Thyroid gland (tissue), 4 donors: ENCODE measurements around the gene LONRF3. TPM values are rescaled to one million over a fixed set of nuclear protein-coding genes. Genes with fewer than 3 reads are reported as not detected.

Experiments used
- DNase-seq, 2 donors: peaks; one replicate each; pipeline ENCODE4 v3.0.0-alpha.2; 2019
- H3K27ac ChIP-seq, 3 donors: fragments of 200-600 bp; sonication (generic); 1 replicate in 2 of 3; 2 replicates in 1 of 3; pipeline ENCODE4 v1.5.1; 2016 to 2019; ENCODE audit warnings: mild to moderate bottlenecking in 1 of 3, moderate library complexity in 1 of 3
- H3K27me3 ChIP-seq: fragments of 200-600 bp; sonication (generic); one replicate; pipeline ENCODE4 v1.5.1; 2019
- H3K36me3 ChIP-seq, 2 donors: fragments of 200-600 bp; sonication (generic); one replicate each; pipeline ENCODE4 v1.5.1; 2016 to 2019
- H3K4me1 ChIP-seq, 2 donors: fragments of 200-600 bp; sonication (generic); one replicate each; pipeline ENCODE4 v1.5.1; 2017 to 2019
- H3K4me3 ChIP-seq, 3 donors: fragments of 200-600 bp; sonication (generic); replicated peaks in 1 of 3; 1 replicate in 2 of 3; 2 replicates in 1 of 3; pipeline ENCODE4 v1.5.1; 2016; ENCODE audit warnings: mild to moderate bottlenecking in 1 of 3
- H3K9me3 ChIP-seq: fragments of 200-600 bp; sonication (generic); one replicate; pipeline ENCODE4 v1.5.1; 2017
- CTCF ChIP-seq, 6 experiments: fragments of 200-600 bp in 3 of 6; fragments of 450-650 bp in 3 of 6; sonication (generic) in 3 of 6; IDR thresholded peaks; one replicate each; pipeline ENCODE4 v1.5.1; 2016 to 2019; ENCODE audit warnings: antibody characterized with exemption in 6 of 6, mild to moderate bottlenecking in 2 of 6, inconsistent platforms in 1 of 6, moderate library complexity in 1 of 6
- POLR2A ChIP-seq, 2 donors: fragments of 450-650 bp; IDR thresholded peaks; one replicate each; pipeline ENCODE4 v1.6.1; 2017; ENCODE audit warnings: antibody characterized with exemption in 2 of 2, mild to moderate bottlenecking in 2 of 2, moderate library complexity in 1 of 2
- WGBS, 2 donors: methylation state at CpG; one replicate each; pipeline ENCODE4 v1.1.5; 2017; 5-methylcytosine and 5-hydroxymethylcytosine counted together
- intact Hi-C: fragments of 100-400 bp; cut with DNase I; formaldehyde crosslinking; loops from one replicate; pipeline ENCODE4 v1.15.1; 2023
- total RNA-seq, 4 donors: library from RNA; depleted of rRNA; stranded (reverse); fragments of >200 nt; gene quantifications; one replicate each; pipeline ENCODE4 v1.2.3, GENCODE V29; 2016

LONRF3 gene
- total RNA-seq, result 100 to 1,000 TPM in 1 of 4 donors, 10 to 100 TPM in 3; 32.1 to 106 (median 51.9) TPM

- Histone ChIP-seq H3K27ac (peak within 1 kb of the TSS; percentile 92 to 96 (median 94)), H3K4me3 (peak within 1 kb of the TSS; percentile 15 to 51 (median 44)), H3K27me3 (no peaks in the 10 kb centered on the region), H3K9me3 (no peaks in the 10 kb centered on the region), H3K4me1 (peaks cover 5 to 6% of the 10 kb centered on the region in 2 donors), H3K36me3 (no peaks in the 10 kb centered on the region)
- intact Hi-C loops, result no loop called here
- 0% methylated on average over 11 to 14 of the region's 45 CpGs for WGBS, 2 donors
- DNase-seq, result peak; percentile 82 to 84
- TF ChIP-seq POLR2A (IDR thresholded peaks at IDR 0.05), result peak; percentile 77 to 94
- TF ChIP-seq CTCF (IDR thresholded peaks at IDR 0.05), result no peak
Measured at GRCh38 chrX:118974088-118974907, at the start of gene LONRF3. TSS of gene LONRF3 (plus strand) at chrX:118974618. CDS start at chrX:118974781, 163 bp downstream.

- Histone ChIP-seq H3K9me3 (no peaks in the 10 kb centered on the region), H3K27ac (no peak overlapping the region), H3K27me3 (no peaks in the 10 kb centered on the region), H3K36me3 (no peaks in the 10 kb centered on the region), H3K4me3 (no peak overlapping the region), H3K4me1 (no peaks in the 10 kb centered on the region)
- 4 to 36% methylated on average over 2 of the region's 2 CpGs for WGBS, 2 donors
- no peak for DNase-seq
- TF ChIP-seq CTCF (IDR thresholded peaks at IDR 0.05), result no peak
- no peak for TF ChIP-seq POLR2A (IDR thresholded peaks at IDR 0.05)
- intact Hi-C loops, result no loop called here
Measured at GRCh38 chrX:118928151-118928550, 46.3 kb upstream of the LONRF3 start.

GRCh38 chrX:118935352-118935751 lies 39.1 kb upstream of the LONRF3 start:
- TF ChIP-seq CTCF (IDR thresholded peaks at IDR 0.05), result no peak
- no peak for TF ChIP-seq POLR2A (IDR thresholded peaks at IDR 0.05)

GRCh38 chrX:118941147-118941546 lies 33.3 kb upstream of the LONRF3 start:
- Histone ChIP-seq H3K27ac (no peak overlapping the region), H3K36me3 (no peaks in the 10 kb centered on the region), H3K4me1 (no peaks in the 10 kb centered on the region), H3K4me3 (no peak overlapping the region), H3K9me3 (no peaks in the 10 kb centered on the region), H3K27me3 (no peaks in the 10 kb centered on the region)
- intact Hi-C loops, result no loop called here
- 87 to 90% methylated on average over 2 of the region's 2 CpGs for WGBS, 2 donors
- DNase-seq, result no peak
- TF ChIP-seq CTCF (IDR thresholded peaks at IDR 0.05) (no peak), POLR2A (IDR thresholded peaks at IDR 0.05) (no peak)

More at GRCh38 chrX:118935352-118935751, 39.1 kb upstream of the LONRF3 start:
- H3K27ac ChIP-seq, result no peak overlapping the region
- WGBS, 2 donors, result 100% methylated on average over 1 of the region's 1 CpG
- no peaks in the 10 kb centered on the region for H3K4me1 ChIP-seq
- H3K4me3 ChIP-seq, result no peak overlapping the region
- no peak for DNase-seq
- no peaks in the 10 kb centered on the region for H3K9me3 ChIP-seq
- intact Hi-C loops, result no loop called here
- H3K27me3 ChIP-seq, result no peaks in the 10 kb centered on the region
- no peaks in the 10 kb centered on the region for H3K36me3 ChIP-seq

GRCh38 chrX:118943102-118943501 lies 31.3 kb upstream of the LONRF3 start:
- Histone ChIP-seq H3K9me3 (no peaks in the 10 kb centered on the region), H3K4me3 (no peak overlapping the region), H3K27me3 (no peaks in the 10 kb centered on the region), H3K27ac (no peak overlapping the region), H3K36me3 (no peaks in the 10 kb centered on the region), H3K4me1 (no peaks in the 10 kb centered on the region)
- no peak for DNase-seq
- WGBS, 2 donors, result 60 to 68% methylated on average over 2 of the region's 2 CpGs
- TF ChIP-seq POLR2A (IDR thresholded peaks at IDR 0.05), result no peak
- no peak for TF ChIP-seq CTCF (IDR thresholded peaks at IDR 0.05)
- intact Hi-C loops, result no loop called here
